Small intestine (tissue), 7 donors: Measurements from ENCODE around the gene SBSN. TPM values are rescaled to one million over a fixed set of nuclear protein-coding genes. Genes with fewer than 3 reads are reported as not detected.

Experiments used
- DNase-seq, 2 donors: peaks; one replicate each; pipeline versions ENCODE4 v3.0.0 to v3.0.0-alpha.2; 2013
- FAIRE-seq: peaks from 2 replicates; lab custom pipeline; 2012; peaks lifted over from hg19 to GRCh38; lab: Jason Lieb, UNC
- H3K27ac ChIP-seq, 3 donors: one replicate each; pipeline ENCODE4 v1.5.1; 2013; ENCODE audit warnings: low read length in 2 of 3, mild to moderate bottlenecking in 2 of 3, control low read depth in 1 of 3, inconsistent platforms in 1 of 3, low read depth in 1 of 3, moderate library complexity in 1 of 3
- H3K27me3 ChIP-seq, 3 donors: one replicate each; pipeline ENCODE4 v1.6.1; 2013; ENCODE audit warnings: low read length in 3 of 3, inconsistent platforms in 1 of 3; ENCODE audit not compliant: control insufficient read depth in 3 of 3, insufficient read depth in 3 of 3
- H3K36me3 ChIP-seq, 3 donors: one replicate each; pipeline ENCODE4 v1.6.1; 2013; ENCODE audit warnings: low read length in 3 of 3, inconsistent platforms in 1 of 3, low read depth in 1 of 3, mild to moderate bottlenecking in 1 of 3, moderate library complexity in 1 of 3; ENCODE audit not compliant: control insufficient read depth in 3 of 3, insufficient read depth in 2 of 3
- H3K4me1 ChIP-seq, 3 donors: one replicate each; pipeline ENCODE4 v1.6.1; 2013; ENCODE audit warnings: low read length in 2 of 3, inconsistent platforms in 1 of 3, low read depth in 1 of 3, mild to moderate bottlenecking in 1 of 3, moderate library complexity in 1 of 3; ENCODE audit not compliant: control insufficient read depth in 3 of 3, insufficient read depth in 2 of 3
- H3K4me3 ChIP-seq, 3 donors: one replicate each; pipeline ENCODE4 v1.5.1; 2013; ENCODE audit warnings: low read length in 3 of 3, control low read depth in 1 of 3, inconsistent platforms in 1 of 3, low read depth in 1 of 3, mild to moderate bottlenecking in 1 of 3, moderate library complexity in 1 of 3
- H3K9me3 ChIP-seq, 2 donors: one replicate each; pipeline ENCODE4 v1.6.1; 2013; ENCODE audit warnings: low read depth in 1 of 2, low read length in 1 of 2; ENCODE audit not compliant: control insufficient read depth in 2 of 2, insufficient read depth in 1 of 2
- WGBS, 3 donors: extraction: QIAGEN DNeasy Blood & Tissue Kit; methylation state at CpG; one replicate each; pipeline ENCODE4 v1.1.7; 2013; 5-methylcytosine and 5-hydroxymethylcytosine counted together
- polyA plus RNA-seq, 4 donors: library from polyadenylated mRNA; stranded (reverse) in 3 of 4; unstranded in 1 of 4; fragments of 200-250 nt in 3 of 4; fragments of 120-200 nt in 1 of 4; gene quantifications; one replicate each; pipeline versions ENCODE4 v1.2.1 to v1.2.3, GENCODE V29; 2013
- donor health status: healthy with polysubstance abuse.
- donor health status: control.
- donor health status: control.
- donor health status: Bipolar disorder and iron deficiency.
- donor health status: healthy.

The SBSN gene
- polyA plus RNA-seq, 4 donors: 0.07 to 1.8 (median 0.54) TPM; not detected in 1

DNA sequence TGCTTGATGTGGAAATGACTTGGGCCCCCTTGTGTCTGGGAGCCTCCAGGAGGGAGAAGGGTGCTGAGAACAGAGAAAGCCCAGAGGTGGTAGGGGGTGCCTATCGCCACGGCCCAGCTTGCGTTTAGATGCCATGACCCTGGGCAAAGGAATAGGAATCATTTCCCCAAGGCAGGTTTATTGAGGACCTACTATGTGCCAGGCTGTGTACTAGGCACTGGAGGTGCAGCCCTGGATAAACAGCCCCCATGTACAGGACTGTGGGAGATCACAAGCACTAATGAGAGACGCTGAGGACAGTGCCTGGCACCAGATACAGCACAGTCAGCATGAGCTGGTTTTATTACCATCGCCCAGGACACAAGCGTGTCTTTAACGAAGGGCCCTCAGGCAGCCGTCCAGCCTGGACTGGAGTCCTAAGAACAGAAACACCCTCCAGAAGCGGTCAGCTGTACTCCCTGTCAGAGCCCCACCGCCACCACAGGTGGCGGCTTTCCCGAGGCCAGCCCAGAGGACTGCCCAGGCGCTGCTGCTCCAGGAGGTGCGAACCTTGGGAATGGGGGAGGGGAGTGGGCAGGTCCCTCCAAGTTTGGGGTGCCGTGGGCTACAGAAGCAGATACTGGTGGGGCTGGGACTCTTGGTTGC is 21.9 kb upstream of the SBSN start:
- Histone ChIP-seq H3K9me3 (no peaks in the 10 kb centered on the region), H3K27me3 (no peaks in the 10 kb centered on the region), H3K4me1 (peaks cover 0 to 9% (median 5%) of the 10 kb centered on the region in 3 donors), H3K4me3 (no peak overlapping the region), H3K36me3 (peaks cover 0 to 42% (median 0%) of the 10 kb centered on the region in 3 donors), H3K27ac (no peak overlapping the region)
- FAIRE-seq (no peak), DNase-seq (no peak)
- WGBS, 3 donors: 83 to 91% (median 87%) methylated on average over 15 of the region's 15 CpGs

DNA sequence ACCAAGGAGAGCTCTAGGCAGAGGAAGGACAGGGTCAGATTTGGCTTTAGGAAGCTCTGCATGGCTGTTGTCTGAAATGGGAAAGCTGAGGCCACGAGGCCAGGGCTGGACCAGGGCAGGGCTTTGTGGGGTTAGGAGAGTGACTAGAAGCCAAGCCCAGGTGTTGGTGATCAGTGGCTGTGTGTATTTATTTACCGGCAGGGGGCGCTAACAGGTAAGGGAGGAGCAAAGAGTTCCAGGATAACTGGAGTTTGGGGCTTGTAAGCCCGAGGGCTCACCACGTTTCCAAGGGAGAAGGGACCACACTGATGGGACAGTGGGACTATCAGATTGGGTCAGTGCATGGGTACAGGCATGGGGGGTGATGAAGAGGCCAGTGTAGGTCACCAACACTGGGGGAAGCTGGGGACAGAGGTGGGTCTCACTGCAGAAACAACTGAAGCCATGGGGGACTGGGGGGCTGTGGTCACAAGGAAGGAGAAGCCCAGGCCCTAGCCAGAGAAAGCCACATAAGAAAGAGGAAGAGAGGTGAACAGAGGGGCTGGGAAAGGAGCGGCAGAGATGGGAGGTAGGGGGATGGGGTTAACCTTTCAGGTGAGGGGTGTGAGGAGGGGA is 21.2 kb upstream of the SBSN start:
- WGBS, 3 donors: 18 to 22% (median 19%) methylated on average over 6 of the region's 6 CpGs
- FAIRE-seq: no peak
- Histone ChIP-seq H3K36me3 (peaks cover 0 to 42% (median 0%) of the 10 kb centered on the region in 3 donors), H3K27me3 (no peaks in the 10 kb centered on the region), H3K4me3 (no peak overlapping the region), H3K9me3 (no peaks in the 10 kb centered on the region), H3K4me1 (peaks cover 0 to 14% (median 5%) of the 10 kb centered on the region in 3 donors), H3K27ac (no peak overlapping the region)
- DNase-seq: peak; percentile 77 to 82

DNA sequence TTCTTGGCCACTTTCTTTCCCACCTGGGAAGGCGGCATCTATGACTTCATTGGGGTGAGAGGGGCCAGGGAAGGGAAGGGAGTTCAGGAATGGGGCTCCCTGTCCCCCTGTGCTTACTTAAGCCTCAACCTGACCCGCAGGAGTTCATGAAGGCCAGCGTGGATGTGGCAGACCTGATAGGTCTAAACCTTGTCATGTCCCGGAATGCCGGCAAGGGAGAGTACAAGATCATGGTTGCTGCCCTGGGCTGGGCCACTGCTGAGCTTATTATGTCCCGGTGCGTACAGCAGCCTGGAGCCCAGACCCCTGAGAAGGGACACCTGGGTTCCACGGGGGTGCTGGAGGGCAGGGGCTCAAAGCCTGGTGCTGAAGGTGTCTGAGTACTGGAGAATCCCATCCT is 18.4 kb upstream of the SBSN start:
- H3K27me3 ChIP-seq: no peaks in the 10 kb centered on the region
- no peak overlapping the region for H3K27ac ChIP-seq
- no peaks in the 10 kb centered on the region for H3K9me3 ChIP-seq
- 67 to 80% (median 77%) methylated on average over 8 of the region's 8 CpGs for WGBS, 3 donors
- H3K36me3 ChIP-seq: peaks cover 0 to 53% (median 0%) of the 10 kb centered on the region in 3 donors
- FAIRE-seq (no peak), DNase-seq (no peak)
- H3K4me3 ChIP-seq: peak overlapping the region in 1 of 3 donors; percentile 81
- peaks cover 0 to 16% (median 5%) of the 10 kb centered on the region in 3 donors for H3K4me1 ChIP-seq

- H3K4me1 ChIP-seq: peaks cover 0 to 16% (median 5%) of the 10 kb centered on the region in 3 donors
- H3K27ac ChIP-seq: peak overlapping the region; percentile 63 to 86 (median 65)
- FAIRE-seq: no peak
- WGBS, 3 donors: 1 to 2% (median 1%) methylated on average over 27 of the region's 27 CpGs
- H3K36me3 ChIP-seq: peaks cover 0 to 49% (median 0%) of the 10 kb centered on the region in 3 donors
- peak in 1 of 2 donors; percentile 32 for DNase-seq
- H3K4me3 ChIP-seq: peak overlapping the region; percentile 81 to 86 (median 82)
- H3K27me3 ChIP-seq: no peaks in the 10 kb centered on the region
- no peaks in the 10 kb centered on the region for H3K9me3 ChIP-seq
These were observed 17.8 kb upstream of the SBSN start for GRCh38 chr19:35545855-35546381.

DNA sequence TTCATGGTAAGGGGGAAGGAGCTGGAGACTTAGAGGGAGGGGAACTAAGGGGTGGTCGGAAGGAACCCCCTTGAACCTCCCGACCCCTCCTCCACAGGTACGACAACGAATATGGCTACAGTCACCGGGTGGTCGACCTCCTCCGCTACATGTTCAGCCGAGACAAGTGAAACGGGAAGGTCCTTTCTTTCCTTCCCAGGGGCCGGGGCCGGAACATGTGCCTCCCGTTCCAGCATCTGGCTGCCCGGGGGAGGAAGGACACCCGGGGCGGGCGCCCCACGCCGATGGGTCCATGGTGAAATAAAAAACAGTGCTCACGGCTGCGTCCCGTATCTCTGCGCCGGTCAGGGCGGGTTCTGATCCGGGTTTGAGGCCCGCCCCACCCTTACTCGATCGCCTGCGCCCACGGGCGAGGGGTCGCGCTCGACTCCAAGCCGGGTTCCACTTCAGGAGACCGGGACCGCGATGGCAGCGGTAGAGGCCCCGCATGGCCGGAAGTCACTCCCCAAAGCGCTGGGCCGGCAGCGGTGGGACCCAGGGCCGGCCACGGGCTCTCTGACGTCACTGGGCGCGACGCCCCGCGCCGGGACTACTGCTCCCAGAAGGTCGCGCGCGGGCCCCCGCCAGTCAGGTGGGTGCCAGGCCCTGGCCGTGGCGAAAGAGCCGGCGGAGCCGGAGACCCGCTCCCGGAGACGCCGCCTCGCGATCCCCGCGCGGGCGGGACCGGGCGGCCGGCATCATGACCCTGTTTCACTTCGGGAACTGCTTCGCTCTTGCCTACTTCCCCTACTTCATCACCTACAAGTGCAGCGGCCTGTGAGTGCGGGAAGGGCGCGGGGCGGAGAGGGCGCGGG is 17.1 kb upstream of the SBSN start, which contains the start of gene TMEM147:
Gene TMEM147, plus strand, starts transcription at position 626 of the 854 bp plus-strand sequence. Its CDS starts 114 bp downstream, at position 740.
- peaks cover 0 to 16% (median 5%) of the 10 kb centered on the region in 3 donors for H3K4me1 ChIP-seq
- 0 to 1% (median 1%) methylated on average over 65 to 85 of the region's 85 CpGs for WGBS, 3 donors
- no peaks in the 10 kb centered on the region for H3K27me3 ChIP-seq
- peaks cover 0 to 49% (median 0%) of the 10 kb centered on the region in 3 donors for H3K36me3 ChIP-seq
- no peak for FAIRE-seq
- H3K27ac ChIP-seq: peak within 1 kb of the TSS; percentile 63 to 86 (median 66)
- H3K9me3 ChIP-seq: no peaks in the 10 kb centered on the region
- DNase-seq: peak; percentile 87 to 96
- H3K4me3 ChIP-seq: peak within 1 kb of the TSS; percentile 81 to 86 (median 82)

DNA sequence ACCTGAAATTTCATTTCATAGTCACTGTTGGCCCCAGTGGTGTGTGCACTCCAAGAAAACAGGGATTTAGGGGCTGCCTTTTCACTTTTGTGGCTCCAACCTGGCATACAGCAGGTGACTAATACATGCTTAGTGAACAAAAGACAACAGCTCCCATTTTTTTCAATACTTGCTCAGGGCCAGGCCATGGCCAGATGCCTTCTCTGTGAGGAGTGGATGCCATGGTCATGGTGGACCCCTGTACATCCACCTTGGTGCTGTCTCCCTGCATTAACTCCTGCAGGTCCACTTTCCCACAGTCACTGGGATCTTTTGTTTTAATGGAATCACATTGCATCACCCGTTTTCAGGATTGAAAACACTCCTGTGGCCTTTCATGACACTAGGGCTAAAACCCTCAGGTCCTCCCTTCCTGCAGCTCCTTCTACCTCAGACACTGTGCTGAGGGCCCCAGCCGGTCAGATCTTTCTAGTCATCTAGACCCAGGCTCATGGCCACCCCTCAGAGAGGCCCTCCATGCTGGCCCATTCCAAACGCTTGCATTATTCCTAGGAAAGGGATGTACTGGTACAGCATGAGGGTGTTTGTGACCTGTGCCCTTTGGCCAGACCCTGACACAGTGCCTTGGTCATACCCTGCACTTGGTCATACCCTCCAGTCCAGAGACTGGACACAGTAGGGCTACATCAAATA is 16.1 kb upstream of the SBSN start:
- H3K27me3 ChIP-seq: no peaks in the 10 kb centered on the region
- DNase-seq (no peak), FAIRE-seq (no peak)
- H3K27ac ChIP-seq: no peak overlapping the region
- 77 to 86% (median 82%) methylated on average over 3 of the region's 3 CpGs for WGBS, 3 donors
- peaks cover 0 to 16% (median 5%) of the 10 kb centered on the region in 3 donors for H3K4me1 ChIP-seq
- H3K9me3 ChIP-seq: no peaks in the 10 kb centered on the region
- peak overlapping the region in 2 of 3 donors; percentile 81 to 82 for H3K4me3 ChIP-seq
- peaks cover 0 to 48% (median 0%) of the 10 kb centered on the region in 3 donors for H3K36me3 ChIP-seq

- Histone ChIP-seq H3K4me1 (peaks cover 0 to 16% (median 5%) of the 10 kb centered on the region in 3 donors), H3K9me3 (no peaks in the 10 kb centered on the region), H3K27ac (no peak overlapping the region), H3K4me3 (no peak overlapping the region), H3K27me3 (no peaks in the 10 kb centered on the region), H3K36me3 (peaks cover 0 to 42% (median 0%) of the 10 kb centered on the region in 3 donors)
- no peak for DNase-seq
- FAIRE-seq: no peak
- 93 to 96% (median 96%) methylated on average over 15 of the region's 15 CpGs for WGBS, 3 donors
These were observed 15.4 kb upstream of the SBSN start for GRCh38 chr19:35543280-35544109.
